ENCODE measurements around the gene TRAPPC2L.

Gene TRAPPC2L

DNA sequence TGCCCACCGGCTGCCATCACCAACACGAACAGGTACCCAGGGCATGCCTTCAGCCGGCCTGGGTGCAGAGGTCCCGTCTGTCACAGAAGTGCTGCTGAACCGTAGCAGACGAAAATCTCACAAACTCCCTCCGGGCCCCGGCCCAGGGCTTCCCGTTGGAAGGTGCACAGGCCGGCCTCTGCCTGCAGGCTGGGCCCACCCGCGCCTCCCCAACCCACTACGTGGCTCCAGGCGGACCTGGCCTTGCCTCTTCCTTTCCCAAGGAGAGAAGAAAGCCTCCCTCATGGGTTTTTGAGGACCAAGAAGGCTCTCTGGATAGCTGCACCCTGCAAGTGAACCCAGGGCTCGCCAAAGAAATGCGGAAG, 55.0 kb downstream of the TRAPPC2L start:
- no peak for DNase-seq
